B cell (primary cell): ENCODE results near the gene CEP78. TPM values are rescaled to one million over a fixed set of nuclear protein-coding genes. Genes with fewer than 3 reads are reported as not detected.
A peak's percentile ranks its signal among the peaks of the same experiment; 100 is the strongest.

ENCODE experiments used
- ATAC-seq: fragments of 200-7000 bp; cut with Tn5 transposase; one replicate; pipeline ENCODE4 v1.10.0; 2021; ENCODE audit warnings: low read depth, mild to moderate bottlenecking, moderate number of reproducible peaks, moderate library complexity
- CTCF ChIA-PET: fragments of 350-600 bp; sonication (Branson Sonifier 250); formaldehyde crosslinking; loops from one replicate; lab custom pipeline; 2021; ENCODE audit warnings: antibody characterized with exemption, inconsistent platforms; lab: Charles Lee
- POLR2A ChIA-PET: fragments of 350-600 bp; sonication (Branson Sonifier 250); formaldehyde crosslinking; loops from one replicate; lab custom pipeline; 2021; ENCODE audit warnings: antibody characterized with exemption; lab: Charles Lee
- DNase-seq: peaks from one replicate; pipeline ENCODE4 v3.0.0; 2013
- H2AFZ ChIP-seq: 2 replicates; pipeline ENCODE4 v1.6.1; 2012; ENCODE audit warnings: mild to moderate bottlenecking, low read depth, low read length; ENCODE audit not compliant: insufficient read depth, poor library complexity, severe bottlenecking
- H3K27ac ChIP-seq, 2 donors: 1 replicate in 1 of 2; 2 replicates in 1 of 2; pipeline ENCODE4 v1.5.1; 2012 to 2013; ENCODE audit warnings: low read length in 2 of 2, mild to moderate bottlenecking in 2 of 2, moderate library complexity in 1 of 2
- H3K27me3 ChIP-seq, 4 experiments: fragments of 200-600 bp in 1 of 4; sonication (generic) in 1 of 4; replicated peaks in 1 of 4; 1 replicate in 2 of 4; 2 replicates in 2 of 4; pipeline versions ENCODE4 v1.6.1 to v1.7.0; 2013 to 2016; ENCODE audit warnings: low read length in 3 of 4, mild to moderate bottlenecking in 2 of 4, mixed read lengths in 1 of 4, moderate library complexity in 1 of 4; ENCODE audit not compliant: insufficient read depth in 4 of 4, control insufficient read depth in 3 of 4; ENCODE audit errors: control extremely low read depth in 1 of 4
- H3K36me3 ChIP-seq, 2 experiments: replicated peaks in 1 of 2; 1 replicate in 1 of 2; 2 replicates in 1 of 2; pipeline versions ENCODE4 v1.6.1 to v1.7.1; 2013; ENCODE audit warnings: low read length in 1 of 2; ENCODE audit not compliant: insufficient read depth in 2 of 2, control insufficient read depth in 1 of 2; ENCODE audit errors: control extremely low read depth in 1 of 2, extremely low read depth in 1 of 2
- H3K4me1 ChIP-seq, 2 donors: fragments of 200-600 bp in 1 of 2; sonication (generic) in 1 of 2; 1 replicate in 1 of 2; 2 replicates in 1 of 2; pipeline versions ENCODE4 v1.5.1 to v1.6.1; 2013 to 2017; ENCODE audit warnings: low read length in 2 of 2; ENCODE audit not compliant: control insufficient read depth in 2 of 2, insufficient read depth in 2 of 2
- H3K4me2 ChIP-seq: replicated peaks from 2 replicates; pipeline ENCODE3; 2012; ENCODE audit warnings: mild to moderate bottlenecking, low read depth, low read length; ENCODE audit not compliant: poor library complexity, severe bottlenecking
- H3K4me3 ChIP-seq, 5 experiments: fragments of 200-600 bp in 1 of 5; sonication (generic) in 1 of 5; 1 replicate in 3 of 5; 2 replicates in 2 of 5; pipeline versions ENCODE4 v1.5.1 to v1.7.0; 2011 to 2016; ENCODE audit warnings: low read length in 4 of 5, mild to moderate bottlenecking in 4 of 5, low read depth in 2 of 5, control low read depth in 1 of 5, moderate library complexity in 1 of 5; ENCODE audit not compliant: insufficient read depth in 1 of 5; ENCODE audit errors: control extremely low read depth in 1 of 5, extremely low read depth in 1 of 5
- H3K79me2 ChIP-seq: fragments of 200-600 bp; sonication (generic); one replicate; pipeline ENCODE4 v1.6.0; 2016; ENCODE audit warnings: low read length; ENCODE audit not compliant: control insufficient read depth, insufficient read depth
- H3K9ac ChIP-seq: fragments of 200-600 bp; sonication (generic); 2 replicates; pipeline ENCODE4 v1.6.1; 2017; ENCODE audit warnings: mild to moderate bottlenecking, low read length, moderate library complexity
- H3K9me3 ChIP-seq, 3 donors: one replicate each; pipeline versions ENCODE4 v1.6.1 to v1.7.1; 2013; ENCODE audit warnings: low read length in 2 of 3; ENCODE audit not compliant: control insufficient read depth in 2 of 3, insufficient read depth in 1 of 3; ENCODE audit errors: control extremely low read depth in 1 of 3
- H4K20me1 ChIP-seq: 2 replicates; pipeline ENCODE4 v1.6.0; 2012; ENCODE audit warnings: mild to moderate bottlenecking, low read length; ENCODE audit not compliant: insufficient read depth, control insufficient read depth, poor library complexity, severe bottlenecking
- H3K27ac Mint-ChIP-seq: one replicate; pipeline ENCODE4 v1.8.0; 2021; ENCODE audit warnings: mixed read lengths
- H3K27me3 Mint-ChIP-seq: one replicate; pipeline ENCODE4 v1.8.0; 2021; ENCODE audit warnings: mixed read lengths
- H3K4me1 Mint-ChIP-seq: one replicate; pipeline ENCODE4 v1.8.0; 2021; ENCODE audit warnings: mixed read lengths
- H3K4me3 Mint-ChIP-seq: one replicate; pipeline ENCODE4 v1.8.0; 2021; ENCODE audit warnings: mixed read lengths
- H3K9me3 Mint-ChIP-seq: one replicate; pipeline ENCODE4 v1.8.0; 2022; ENCODE audit warnings: mixed read lengths; ENCODE audit not compliant: insufficient read depth
- CTCF ChIP-seq: fragments of 200-600 bp; IDR thresholded peaks from one replicate; pipeline ENCODE4 v1.8.0; 2022; ENCODE audit warnings: antibody characterized with exemption, mild to moderate bottlenecking
- EZH2 ChIP-seq: IDR thresholded peaks from 2 replicates; pipeline ENCODE4 v1.6.1; 2012; ENCODE audit warnings: borderline replicate concordance, low read depth, mild to moderate bottlenecking, moderate library complexity, low read length; ENCODE audit not compliant: insufficient read depth, poor library complexity, severe bottlenecking
- WGBS: methylation state at CpG from one replicate; pipeline ENCODE4 v1.1.5; 2013; ENCODE audit warnings: missing lambda C conversion rate; ENCODE audit not compliant: insufficient coverage; 5-methylcytosine and 5-hydroxymethylcytosine counted together
- intact Hi-C: fragments of 100-400 bp; cut with micrococcal nuclease; formaldehyde crosslinking; loops from one replicate; pipeline ENCODE4 v1.10.0; 2022
- polyA plus RNA-seq: library from polyadenylated mRNA; depleted of rRNA; stranded (reverse); fragments of >200 nt; gene quantifications from 2 replicates; pipeline ENCODE4 v1.2.3, GENCODE V29; 2012
- total RNA-seq, 2 donors: library from RNA; stranded (reverse); fragments of 120-200 nt in 1 of 2; gene quantifications; 1 replicate in 1 of 2; 2 replicates in 1 of 2; pipeline versions ENCODE4 v1.2.3 to v1.2.4, GENCODE V29; 2013 to 2022

CEP78 gene
- total and polyA plus RNA-seq, 2 donors (not counting 1 experiment from before 2014, with no cell fraction given): 7.2 to 28.8 TPM

- Histone ChIP-seq H3K9me3 (peaks cover 0 to 4% (median 0%) of the 10 kb centered on the region in 3 donors), H3K4me3 (no peak overlapping the region), H3K27ac (no peak overlapping the region), H3K79me2 (no peaks in the 10 kb centered on the region), H2AFZ (no peak overlapping the region), H3K27me3 (peaks cover 0 to 17% (median 6%) of the 10 kb centered on the region in 4 experiments), H3K4me2 (no peak overlapping the region), H3K9ac (no peak overlapping the region), H4K20me1 (no peaks in the 10 kb centered on the region), H3K36me3 (no peaks in the 10 kb centered on the region), H3K4me1 (peaks cover 17 to 26% of the 10 kb centered on the region in 2 donors)
- WGBS: 100% methylated on average over 1 of the region's 3 CpGs
- DNase-seq: no peak
- intact Hi-C loops: loop anchor here (5.0 to 10.0 kb wide), 3 partner anchors 1120 to 1900 kb away; partner anchors contain the start of genes RFK, TLE4 and VPS13A
- peaks cover 18% of the 10 kb centered on the region for H3K4me1 Mint-ChIP-seq
- no peak overlapping the region for H3K4me3 Mint-ChIP-seq
- no peak for ATAC-seq
- ChIA-PET CTCF (no interaction called here), POLR2A (no interaction called here)
- H3K27me3 Mint-ChIP-seq: no peaks in the 10 kb centered on the region
- no peaks in the 10 kb centered on the region for H3K9me3 Mint-ChIP-seq
- no peak overlapping the region for H3K27ac Mint-ChIP-seq
- TF ChIP-seq EZH2 (no peak), CTCF (no peak)
Observed at GRCh38 chr9:78295177-78295575, 59.3 kb downstream of the CEP78 start.

GRCh38 chr9:78295731-78296130 lies 59.9 kb downstream of the CEP78 start:
- peak overlapping the region; percentile 95 for H2AFZ ChIP-seq
- Mint-ChIP-seq H3K4me3 (peak overlapping the region; percentile 87), H3K27me3 (no peaks in the 10 kb centered on the region), H3K9me3 (no peaks in the 10 kb centered on the region), H3K4me1 (peaks cover 18% of the 10 kb centered on the region), H3K27ac (no peak overlapping the region)
- ChIA-PET CTCF (no interaction called here), POLR2A (no interaction called here)
- H3K9ac ChIP-seq: no peak overlapping the region
- no peaks in the 10 kb centered on the region for H3K79me2 ChIP-seq
- H3K36me3 ChIP-seq: no peaks in the 10 kb centered on the region
- peak overlapping the region; percentile 95 for H3K4me2 ChIP-seq
- 100% methylated on average over 3 of the region's 6 CpGs for WGBS
- no peak overlapping the region for H3K27ac ChIP-seq
- no peak for DNase-seq
- peaks cover 0 to 17% (median 6%) of the 10 kb centered on the region in 4 experiments for H3K27me3 ChIP-seq
- no peaks in the 10 kb centered on the region for H4K20me1 ChIP-seq
- ATAC-seq: no peak
- intact Hi-C loops: loop anchor here (5.0 to 10.0 kb wide), 3 partner anchors 1121 to 1901 kb away; partner anchors contain the start of genes RFK, TLE4 and VPS13A
- no peak overlapping the region for H3K4me3 ChIP-seq
- peaks cover 0 to 4% (median 0%) of the 10 kb centered on the region in 3 donors for H3K9me3 ChIP-seq
- H3K4me1 ChIP-seq: peaks cover 17 to 26% of the 10 kb centered on the region in 2 donors
- TF ChIP-seq CTCF (no peak), EZH2 (no peak)
